Measurements from ENCODE around the gene PLD5.

The PLD5 gene

DNA sequence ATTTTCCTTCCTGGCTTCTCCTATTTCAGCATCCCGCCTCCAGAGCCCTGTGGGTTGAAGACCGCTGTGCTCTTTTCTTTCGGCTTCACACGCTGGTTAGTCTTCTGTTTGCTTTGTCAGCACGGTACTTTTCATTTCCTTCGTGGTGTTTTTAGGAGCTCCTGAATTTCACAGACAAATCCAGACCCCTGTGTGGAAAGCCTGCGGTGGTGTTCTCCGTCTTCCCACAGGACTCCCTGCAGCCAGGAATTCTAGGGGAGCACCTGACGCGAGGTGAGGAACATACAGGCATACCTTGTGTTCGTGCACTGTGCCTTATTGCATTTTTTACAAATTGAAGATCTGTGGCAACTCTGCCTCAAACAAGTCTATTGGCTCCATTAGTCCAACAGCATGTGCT lies 315.4 kb downstream of the PLD5 start:
- DNase-seq (ENCODE audit: insufficient read length) (no peak), FAIRE-seq (no peak)
- TF ChIP-seq TAF1 (IDR thresholded peaks at IDR 0.05; ENCODE audit: borderline replicate concordance, low read depth, low read length) = no peak
- no peak for TF ChIP-seq POLR2A (IDR thresholded peaks at IDR 0.05; ENCODE audit: low read depth, low read length)
- TF ChIP-seq POLR2AphosphoS5 (IDR thresholded peaks at IDR 0.05; ENCODE audit: low read depth, low read length) = no peak

DNA sequence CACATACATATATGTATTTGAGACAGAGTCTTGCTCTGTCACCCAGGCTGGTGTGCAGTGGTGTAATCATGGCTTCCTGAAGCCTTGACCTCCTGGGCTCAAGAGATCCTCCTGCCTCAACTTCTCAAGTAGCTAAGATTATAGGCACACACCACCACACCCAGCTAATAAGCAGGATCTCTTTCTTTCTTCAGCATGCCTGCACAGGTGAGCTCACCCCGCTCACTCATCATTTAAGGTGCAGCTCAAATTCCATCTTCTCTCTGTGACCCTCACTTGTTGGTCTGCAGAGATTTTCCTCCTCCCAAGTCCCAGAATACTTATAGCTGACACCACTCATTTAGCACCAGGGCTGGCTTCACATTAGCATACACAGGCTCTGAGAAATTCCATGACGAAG lies 316.5 kb downstream of the PLD5 start:
- FAIRE-seq (no peak), DNase-seq (ENCODE audit: insufficient read length) (no peak)
- no peak for TF ChIP-seq TAF1 (IDR thresholded peaks at IDR 0.05; ENCODE audit: borderline replicate concordance, low read depth, low read length)
- TF ChIP-seq POLR2AphosphoS5 (IDR thresholded peaks at IDR 0.05; ENCODE audit: low read depth, low read length) = no peak
- no peak for TF ChIP-seq POLR2A (IDR thresholded peaks at IDR 0.05; ENCODE audit: low read depth, low read length)

DNA sequence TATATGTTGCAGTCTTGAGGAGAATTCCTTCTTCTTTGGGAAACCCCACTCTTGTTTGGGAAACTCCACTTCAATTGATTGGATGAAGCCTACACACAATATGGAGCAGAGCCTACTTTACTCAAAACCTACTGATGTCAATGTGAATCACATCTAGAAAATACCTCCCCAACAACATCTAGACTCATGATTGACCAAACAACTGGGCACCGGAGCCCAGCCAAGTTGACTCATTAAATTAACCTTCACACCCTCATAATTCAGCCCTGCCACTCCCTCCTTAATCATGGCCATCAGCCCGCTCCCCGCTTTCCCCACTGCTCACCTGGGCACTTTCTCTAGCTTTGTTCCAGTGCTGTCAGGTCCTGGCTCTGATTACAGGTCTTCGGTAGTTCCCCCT lies 317.5 kb downstream of the PLD5 start:
- TF ChIP-seq TAF1 (IDR thresholded peaks at IDR 0.05; ENCODE audit: borderline replicate concordance, low read depth, low read length) = no peak
- TF ChIP-seq POLR2AphosphoS5 (IDR thresholded peaks at IDR 0.05; ENCODE audit: low read depth, low read length) = no peak
- TF ChIP-seq POLR2A (IDR thresholded peaks at IDR 0.05; ENCODE audit: low read depth, low read length) = no peak
- FAIRE-seq = no peak
- no peak for DNase-seq (ENCODE audit: insufficient read length)

DNA sequence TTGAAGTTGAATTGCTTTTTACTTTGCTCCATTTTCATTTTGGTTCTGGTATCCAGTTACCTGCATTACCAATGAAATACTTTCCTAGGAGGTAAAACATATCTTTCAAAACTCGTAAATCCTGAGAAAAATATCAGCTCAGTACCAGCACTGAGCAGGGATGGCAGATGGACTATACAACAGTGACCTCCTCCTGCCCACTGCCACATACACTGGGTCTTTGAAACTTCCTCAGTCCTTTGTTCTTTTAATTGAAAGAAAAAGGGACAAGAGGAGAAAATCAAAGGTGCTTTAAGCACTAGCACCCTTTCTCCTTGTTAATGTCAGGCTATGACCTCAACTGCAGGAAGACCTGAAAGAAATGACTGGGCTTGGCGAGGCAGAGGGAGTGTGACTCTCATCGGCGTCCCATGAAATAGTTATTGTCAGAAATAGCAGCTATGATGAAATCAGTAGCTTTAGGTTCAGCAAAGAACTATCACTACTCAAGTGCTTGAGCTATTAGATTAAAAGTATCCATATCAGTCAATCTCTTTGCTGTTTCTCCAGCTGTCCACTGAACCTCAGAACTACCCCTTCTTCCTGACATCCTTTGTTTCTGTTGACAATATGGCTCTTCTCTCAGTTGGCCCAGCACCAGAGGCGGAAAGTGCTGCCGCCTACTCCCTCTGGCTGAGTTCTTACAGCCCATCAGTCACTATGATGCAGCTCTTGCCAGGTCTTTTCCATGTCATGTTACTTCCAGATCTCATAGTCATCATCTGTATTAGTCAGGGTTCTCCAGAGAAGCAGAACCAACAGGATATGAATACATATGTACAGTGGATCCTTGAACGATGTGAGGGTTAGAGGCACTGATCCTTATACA lies 318.6 kb downstream of the PLD5 start:
- TF ChIP-seq POLR2A (IDR thresholded peaks at IDR 0.05; ENCODE audit: low read depth, low read length) (no peak), POLR2AphosphoS5 (IDR thresholded peaks at IDR 0.05; ENCODE audit: low read depth, low read length) (no peak), TAF1 (IDR thresholded peaks at IDR 0.05; ENCODE audit: borderline replicate concordance, low read depth, low read length) (no peak)
- FAIRE-seq (no peak), DNase-seq (ENCODE audit: insufficient read length) (no peak)

DNA sequence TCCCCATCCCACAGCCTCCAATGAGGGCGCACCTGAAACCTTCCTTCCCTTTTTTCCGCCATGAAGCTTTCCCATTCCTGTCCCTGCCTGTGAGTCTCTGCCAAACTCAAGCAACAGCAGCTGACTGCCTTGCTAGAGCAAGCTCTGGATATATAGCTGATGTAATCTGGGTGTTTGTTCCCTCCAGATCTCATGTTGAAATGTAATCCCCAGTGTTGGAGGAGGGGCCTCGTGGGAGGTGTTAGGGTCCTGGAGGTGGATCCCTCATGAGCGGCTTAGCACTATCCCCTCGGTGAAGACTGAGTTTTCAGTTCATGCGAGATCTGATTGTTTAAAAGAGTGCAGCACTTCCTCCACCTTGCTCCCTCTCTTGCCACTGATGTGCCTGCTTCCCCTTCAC lies 321.2 kb downstream of the PLD5 start:
- TF ChIP-seq POLR2AphosphoS5 (IDR thresholded peaks at IDR 0.05; ENCODE audit: low read depth, low read length) (no peak), POLR2A (IDR thresholded peaks at IDR 0.05; ENCODE audit: low read depth, low read length) (no peak), TAF1 (IDR thresholded peaks at IDR 0.05; ENCODE audit: borderline replicate concordance, low read depth, low read length) (no peak)
- FAIRE-seq (no peak), DNase-seq (ENCODE audit: insufficient read length) (no peak)

DNA sequence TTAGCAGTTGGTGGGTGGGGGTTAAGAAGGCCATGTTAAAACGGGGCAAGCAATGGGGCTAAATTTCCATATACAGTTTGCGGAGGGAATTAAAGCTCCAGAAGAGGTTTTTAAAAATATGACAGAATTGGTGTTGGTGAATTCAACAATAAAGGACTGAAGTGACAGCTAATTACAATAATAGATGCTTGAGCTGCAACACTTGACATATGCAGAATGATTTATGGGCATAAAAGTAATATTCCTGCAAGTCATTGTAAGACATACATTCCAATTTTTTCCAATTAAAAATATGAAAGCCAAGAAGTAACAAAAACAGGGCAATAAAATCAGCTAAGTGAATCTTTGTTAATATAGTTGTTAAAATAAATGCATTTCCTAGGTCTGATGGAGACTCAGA lies 323.4 kb downstream of the PLD5 start:
- no peak for FAIRE-seq
- TF ChIP-seq POLR2A (IDR thresholded peaks at IDR 0.05; ENCODE audit: low read depth, low read length) (no peak), TAF1 (IDR thresholded peaks at IDR 0.05; ENCODE audit: borderline replicate concordance, low read depth, low read length) (no peak), POLR2AphosphoS5 (IDR thresholded peaks at IDR 0.05; ENCODE audit: low read depth, low read length) (no peak)
- DNase-seq (ENCODE audit: insufficient read length) = no peak

DNA sequence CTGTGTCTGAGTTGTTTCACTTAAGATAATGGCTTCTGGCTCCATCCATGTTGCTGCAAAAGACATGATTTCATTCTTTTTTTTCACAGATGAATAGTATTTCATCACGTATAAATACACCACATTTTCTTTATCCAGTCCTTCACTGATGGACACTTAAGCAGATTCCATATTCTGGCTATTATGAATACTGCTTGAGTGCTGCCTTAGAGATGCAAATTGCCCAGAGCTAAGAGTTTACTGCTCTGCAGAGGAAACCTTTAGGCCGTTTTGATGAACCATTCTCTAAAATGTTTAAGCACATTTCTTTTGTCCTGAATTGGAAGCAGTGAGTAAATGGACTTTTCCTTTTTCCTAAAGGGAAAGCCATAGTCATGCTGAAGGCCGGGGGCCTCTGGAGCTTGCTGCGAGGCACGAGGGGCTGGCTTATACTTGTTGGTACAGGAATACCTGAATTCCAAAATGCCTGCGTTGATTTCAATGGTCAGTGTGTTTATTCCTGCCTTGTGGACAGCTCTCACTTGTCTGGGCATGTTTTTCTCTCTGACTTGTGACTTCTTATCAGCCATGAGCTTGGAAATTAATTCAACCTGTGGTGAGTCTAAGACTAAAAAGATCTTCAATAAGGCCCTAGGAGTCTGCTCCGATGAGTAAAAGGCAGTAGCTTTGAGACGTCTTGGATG lies 324.6 kb downstream of the PLD5 start:
- no peak for FAIRE-seq
- TF ChIP-seq TAF1 (IDR thresholded peaks at IDR 0.05; ENCODE audit: borderline replicate concordance, low read depth, low read length) (no peak), POLR2AphosphoS5 (IDR thresholded peaks at IDR 0.05; ENCODE audit: low read depth, low read length) (no peak), POLR2A (IDR thresholded peaks at IDR 0.05; ENCODE audit: low read depth, low read length) (no peak)
- DNase-seq (ENCODE audit: insufficient read length) = no peak

DNA sequence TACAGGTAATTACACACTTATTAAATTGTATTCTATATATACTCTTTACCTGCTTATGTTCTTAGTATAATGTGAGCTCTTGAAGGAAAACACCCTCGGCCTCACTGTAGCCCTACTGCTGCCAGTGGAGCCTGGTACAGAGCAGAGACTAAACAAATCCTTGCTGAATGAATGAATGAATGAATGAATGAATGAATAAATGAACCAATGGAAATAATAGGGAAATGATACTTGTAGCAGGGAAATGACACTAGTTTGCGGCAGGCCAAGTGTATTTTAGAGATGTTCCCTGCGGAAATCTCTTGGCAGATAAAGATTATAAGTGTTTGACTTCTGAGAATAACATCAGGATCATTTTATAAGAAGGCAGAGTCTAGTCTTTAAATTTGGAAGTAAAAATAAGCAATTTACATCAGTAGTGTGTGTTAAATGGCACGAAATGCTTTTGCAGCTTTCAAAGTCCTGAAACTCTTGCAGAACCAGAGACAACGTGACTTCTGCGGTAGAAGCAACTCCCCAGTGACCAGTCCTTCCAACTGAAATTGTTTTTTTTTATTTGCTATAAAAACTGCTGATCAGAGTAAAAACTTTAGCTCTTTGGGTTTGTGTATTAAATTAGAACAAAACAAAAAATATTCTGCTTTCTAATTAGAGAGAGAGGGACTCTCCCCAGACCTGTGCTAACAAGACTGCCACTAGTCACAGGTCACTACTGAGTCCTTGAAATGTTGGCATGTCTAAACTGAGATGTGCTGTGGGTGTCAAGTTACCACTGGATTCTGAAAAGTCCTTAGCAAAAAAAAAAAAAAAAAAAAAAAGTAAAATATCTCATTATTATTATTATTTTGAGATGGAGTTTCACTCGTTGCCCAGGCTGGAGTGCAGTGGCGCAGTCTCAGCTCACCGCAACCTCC lies 326.3 kb downstream of the PLD5 start:
- DNase-seq (ENCODE audit: insufficient read length) (no peak), FAIRE-seq (no peak)
- TF ChIP-seq TAF1 (IDR thresholded peaks at IDR 0.05; ENCODE audit: borderline replicate concordance, low read depth, low read length) (no peak), POLR2AphosphoS5 (IDR thresholded peaks at IDR 0.05; ENCODE audit: low read depth, low read length) (no peak), POLR2A (IDR thresholded peaks at IDR 0.05; ENCODE audit: low read depth, low read length) (no peak)

DNA sequence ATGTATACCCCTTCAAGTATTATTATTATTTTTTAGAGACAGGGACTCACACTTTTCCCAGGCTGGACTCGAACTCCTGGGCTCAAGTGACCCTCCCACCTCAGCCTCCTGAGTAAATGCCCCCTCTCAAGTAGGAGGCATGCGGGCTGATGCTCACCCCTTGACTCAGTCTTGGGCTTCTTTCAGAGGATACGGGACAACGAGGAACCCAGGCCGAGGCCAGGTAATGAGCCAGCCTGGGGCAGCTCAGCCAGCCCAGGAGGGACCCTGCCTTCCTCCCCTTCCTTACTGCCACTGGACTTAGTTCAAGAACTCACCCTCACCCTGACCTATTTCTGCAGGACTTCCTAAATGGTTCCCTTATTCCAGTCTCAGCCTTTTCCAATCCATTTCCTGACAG lies 327.6 kb downstream of the PLD5 start:
- no peak for FAIRE-seq
- TF ChIP-seq TAF1 (IDR thresholded peaks at IDR 0.05; ENCODE audit: borderline replicate concordance, low read depth, low read length) (no peak), POLR2AphosphoS5 (IDR thresholded peaks at IDR 0.05; ENCODE audit: low read depth, low read length) (no peak), POLR2A (IDR thresholded peaks at IDR 0.05; ENCODE audit: low read depth, low read length) (no peak)
- DNase-seq (ENCODE audit: insufficient read length) = no peak

DNA sequence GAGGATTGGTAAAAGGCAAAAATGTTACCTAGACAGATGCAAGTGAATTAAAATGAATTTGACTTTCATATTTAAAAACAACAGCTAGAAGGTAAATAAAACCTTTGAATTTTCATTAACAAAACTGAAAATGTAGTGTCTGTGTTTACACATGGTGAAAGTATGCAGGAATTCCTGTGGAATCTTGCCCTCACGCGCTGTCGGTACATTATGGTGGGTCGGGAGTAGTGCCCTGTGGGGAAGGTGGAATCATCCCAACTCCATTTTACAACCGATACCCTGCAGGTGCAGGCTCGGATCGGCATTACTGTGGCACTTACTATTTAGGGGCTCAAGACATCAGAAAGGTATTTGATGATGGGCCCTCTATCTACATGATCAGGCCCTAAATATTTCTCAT lies 328.4 kb downstream of the PLD5 start:
- no peak for FAIRE-seq
- TF ChIP-seq POLR2AphosphoS5 (IDR thresholded peaks at IDR 0.05; ENCODE audit: low read depth, low read length) (no peak), POLR2A (IDR thresholded peaks at IDR 0.05; ENCODE audit: low read depth, low read length) (no peak), TAF1 (IDR thresholded peaks at IDR 0.05; ENCODE audit: borderline replicate concordance, low read depth, low read length) (no peak)
- no peak for DNase-seq (ENCODE audit: insufficient read length)

DNA sequence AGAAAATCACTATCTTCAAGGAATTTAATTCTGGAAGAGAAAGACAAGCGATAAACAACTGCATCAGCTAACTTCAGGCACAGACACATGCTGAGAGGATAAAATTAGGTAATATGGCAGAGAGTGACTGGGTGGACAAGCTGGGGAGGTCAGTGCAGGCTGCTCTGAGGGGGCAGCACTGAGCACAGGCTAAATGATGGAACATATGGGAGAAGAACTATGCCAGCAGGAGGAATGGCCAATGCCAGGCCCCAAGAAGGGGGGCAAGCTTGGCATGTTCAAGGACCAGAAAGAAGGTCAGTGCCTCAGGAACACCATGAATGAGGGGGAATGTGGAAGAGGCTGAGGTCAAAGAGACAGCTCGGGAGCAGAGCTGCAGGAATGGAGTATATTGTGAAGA lies 334.9 kb downstream of the PLD5 start:
- FAIRE-seq = no peak
- DNase-seq (ENCODE audit: insufficient read length) = no peak
- TF ChIP-seq TAF1 (IDR thresholded peaks at IDR 0.05; ENCODE audit: borderline replicate concordance, low read depth, low read length) = no peak
- TF ChIP-seq POLR2A (IDR thresholded peaks at IDR 0.05; ENCODE audit: low read depth, low read length) = no peak
- TF ChIP-seq POLR2AphosphoS5 (IDR thresholded peaks at IDR 0.05; ENCODE audit: low read depth, low read length) = no peak
